ENCODE data around the gene VAPA. TPM values are rescaled to one million over a fixed set of nuclear protein-coding genes. Genes with fewer than 3 reads are reported as not detected.

The VAPA gene
- total RNA-seq, 2 experiments from 2014 or later = 139 to 176 TPM

- intact Hi-C loops (cut with micrococcal nuclease; ENCODE audit: unreplicated experiment) = no loop called here
- H3K4me1 ChIP-seq (ENCODE audit: insufficient read depth, low read length, poor library complexity, severe bottlenecking) = no peaks in the 10 kb centered on the region
- no peak for TF ChIP-seq EZH2phosphoT487 (IDR thresholded peaks at IDR 0.05; ENCODE audit: borderline replicate concordance, low read depth, low read length)
- TF ChIP-seq, protein P1, sequence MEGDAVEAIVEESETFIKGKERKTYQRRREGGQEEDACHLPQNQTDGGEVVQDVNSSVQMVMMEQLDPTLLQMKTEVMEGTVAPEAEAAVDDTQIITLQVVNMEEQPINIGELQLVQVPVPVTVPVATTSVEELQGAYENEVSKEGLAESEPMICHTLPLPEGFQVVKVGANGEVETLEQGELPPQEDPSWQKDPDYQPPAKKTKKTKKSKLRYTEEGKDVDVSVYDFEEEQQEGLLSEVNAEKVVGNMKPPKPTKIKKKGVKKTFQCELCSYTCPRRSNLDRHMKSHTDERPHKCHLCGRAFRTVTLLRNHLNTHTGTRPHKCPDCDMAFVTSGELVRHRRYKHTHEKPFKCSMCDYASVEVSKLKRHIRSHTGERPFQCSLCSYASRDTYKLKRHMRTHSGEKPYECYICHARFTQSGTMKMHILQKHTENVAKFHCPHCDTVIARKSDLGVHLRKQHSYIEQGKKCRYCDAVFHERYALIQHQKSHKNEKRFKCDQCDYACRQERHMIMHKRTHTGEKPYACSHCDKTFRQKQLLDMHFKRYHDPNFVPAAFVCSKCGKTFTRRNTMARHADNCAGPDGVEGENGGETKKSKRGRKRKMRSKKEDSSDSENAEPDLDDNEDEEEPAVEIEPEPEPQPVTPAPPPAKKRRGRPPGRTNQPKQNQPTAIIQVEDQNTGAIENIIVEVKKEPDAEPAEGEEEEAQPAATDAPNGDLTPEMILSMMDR (conservative IDR thresholded peaks at IDR 0.05; ENCODE audit: low read length) = no peak
- H2AFZ ChIP-seq (ENCODE audit: low read length) = no peak overlapping the region
- DNase-seq (ENCODE audit: low spot score) = no peak
- H3K9me3 ChIP-seq (ENCODE audit: low read length) = no peaks in the 10 kb centered on the region
- H3K79me2 ChIP-seq (ENCODE audit: insufficient read depth, low read depth, low read length) = no peaks in the 10 kb centered on the region
- no peaks in the 10 kb centered on the region for H3K9me2 ChIP-seq (ENCODE audit: insufficient read depth, low read length)
- BruUV-seq (replicated peaks) = no TSS peak
- no peak overlapping the region for H3K4me3 ChIP-seq (ENCODE audit: low read depth, low read length, poor library complexity, severe bottlenecking)
- CTCF ChIA-PET (ENCODE audit: unreplicated experiment) = no interaction called here
- H4K20me1 ChIP-seq (ENCODE audit: insufficient read depth, low read length) = no peaks in the 10 kb centered on the region
- no peaks in the 10 kb centered on the region for H3K36me3 ChIP-seq (ENCODE audit: insufficient read depth, low read length)
- POLR2A ChIA-PET = no interaction called here
- H3K27ac ChIP-seq (ENCODE audit: low read depth, low read length, poor library complexity, severe bottlenecking) = no peak overlapping the region
- no peak overlapping the region for H3K4me2 ChIP-seq (ENCODE audit: low read length)
Measured at GRCh38 chr18:9878783-9879242, 35.0 kb upstream of the VAPA start.

GRCh38 chr18:9884090-9884489 lies 29.7 kb upstream of the VAPA start:
- CTCF ChIA-PET (ENCODE audit: unreplicated experiment) = no interaction called here
- no TSS peak for BruUV-seq (replicated peaks)
- Histone ChIP-seq H2AFZ (ENCODE audit: low read length) (no peak overlapping the region), H3K9me2 (ENCODE audit: insufficient read depth, low read length) (no peaks in the 10 kb centered on the region), H3K79me2 (ENCODE audit: insufficient read depth, low read depth, low read length) (no peaks in the 10 kb centered on the region), H3K27ac (ENCODE audit: low read depth, low read length, poor library complexity, severe bottlenecking) (no peak overlapping the region), H3K4me3 (ENCODE audit: low read depth, low read length, poor library complexity, severe bottlenecking) (no peak overlapping the region), H3K36me3 (ENCODE audit: insufficient read depth, low read length) (no peaks in the 10 kb centered on the region), H3K4me1 (ENCODE audit: insufficient read depth, low read length, poor library complexity, severe bottlenecking) (no peaks in the 10 kb centered on the region), H3K4me2 (ENCODE audit: low read length) (no peak overlapping the region), H4K20me1 (ENCODE audit: insufficient read depth, low read length) (no peaks in the 10 kb centered on the region), H3K9me3 (ENCODE audit: low read length) (no peaks in the 10 kb centered on the region)
- TF ChIP-seq, protein P1 (conservative IDR thresholded peaks at IDR 0.05; ENCODE audit: low read length) = no peak
- no peak for TF ChIP-seq EZH2phosphoT487 (IDR thresholded peaks at IDR 0.05; ENCODE audit: borderline replicate concordance, low read depth, low read length)
- POLR2A ChIA-PET = no interaction called here
- intact Hi-C loops (cut with micrococcal nuclease; ENCODE audit: unreplicated experiment) = no loop called here
- no peak for DNase-seq (ENCODE audit: low spot score)

DNA sequence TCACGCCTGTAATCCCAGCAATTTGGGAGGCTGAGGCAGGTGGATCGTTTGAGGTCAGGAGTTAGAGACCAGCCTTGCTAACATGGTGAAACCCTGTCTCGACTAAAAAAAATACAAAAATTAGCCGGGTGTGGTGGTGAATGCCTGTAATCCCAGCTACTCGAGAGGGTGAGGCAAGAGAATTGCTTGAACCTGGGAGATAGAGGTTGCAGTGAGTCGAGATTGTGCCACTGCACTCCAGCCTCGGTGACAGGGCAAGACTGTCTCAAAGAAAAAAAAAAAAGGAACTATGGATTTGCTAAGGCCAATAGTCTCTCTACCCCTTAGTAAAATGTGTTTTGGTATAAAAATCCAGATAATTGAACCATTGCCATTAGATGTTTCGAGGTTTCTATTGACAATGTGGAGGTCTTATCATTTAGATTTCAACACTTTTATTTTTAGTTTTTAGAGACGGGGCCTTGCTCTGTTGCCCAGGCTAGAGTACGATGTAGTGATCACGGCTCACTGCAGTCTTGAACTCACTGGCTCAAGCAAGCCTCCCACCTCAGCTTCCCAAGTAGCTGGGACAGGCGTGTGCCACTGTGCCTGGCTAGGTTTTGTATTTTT lies 29.2 kb upstream of the VAPA start:
- no peak overlapping the region for H3K4me3 ChIP-seq (ENCODE audit: low read depth, low read length, poor library complexity, severe bottlenecking)
- no peak for TF ChIP-seq EZH2phosphoT487 (IDR thresholded peaks at IDR 0.05; ENCODE audit: borderline replicate concordance, low read depth, low read length)
- TF ChIP-seq, protein P1 (conservative IDR thresholded peaks at IDR 0.05; ENCODE audit: low read length) = no peak
- H3K36me3 ChIP-seq (ENCODE audit: insufficient read depth, low read length) = no peaks in the 10 kb centered on the region
- H3K4me2 ChIP-seq (ENCODE audit: low read length) = no peak overlapping the region
- H4K20me1 ChIP-seq (ENCODE audit: insufficient read depth, low read length) = no peaks in the 10 kb centered on the region
- no peak overlapping the region for H2AFZ ChIP-seq (ENCODE audit: low read length)
- H3K79me2 ChIP-seq (ENCODE audit: insufficient read depth, low read depth, low read length) = no peaks in the 10 kb centered on the region
- no peaks in the 10 kb centered on the region for H3K9me2 ChIP-seq (ENCODE audit: insufficient read depth, low read length)
- BruUV-seq (replicated peaks) = no TSS peak
- ChIA-PET POLR2A (no interaction called here), CTCF (ENCODE audit: unreplicated experiment) (no interaction called here)
- intact Hi-C loops (cut with micrococcal nuclease; ENCODE audit: unreplicated experiment) = no loop called here
- DNase-seq (ENCODE audit: low spot score) = no peak
- H3K9me3 ChIP-seq (ENCODE audit: low read length) = no peaks in the 10 kb centered on the region
- H3K27ac ChIP-seq (ENCODE audit: low read depth, low read length, poor library complexity, severe bottlenecking) = no peak overlapping the region
- H3K4me1 ChIP-seq (ENCODE audit: insufficient read depth, low read length, poor library complexity, severe bottlenecking) = no peaks in the 10 kb centered on the region
